Measurements from ENCODE around the gene WNT2B. TPM values are rescaled to one million over a fixed set of nuclear protein-coding genes. Genes with fewer than 3 reads are reported as not detected.

The WNT2B gene
- total RNA-seq, 1 donor from 2014 or later = 6.0 TPM

DNA sequence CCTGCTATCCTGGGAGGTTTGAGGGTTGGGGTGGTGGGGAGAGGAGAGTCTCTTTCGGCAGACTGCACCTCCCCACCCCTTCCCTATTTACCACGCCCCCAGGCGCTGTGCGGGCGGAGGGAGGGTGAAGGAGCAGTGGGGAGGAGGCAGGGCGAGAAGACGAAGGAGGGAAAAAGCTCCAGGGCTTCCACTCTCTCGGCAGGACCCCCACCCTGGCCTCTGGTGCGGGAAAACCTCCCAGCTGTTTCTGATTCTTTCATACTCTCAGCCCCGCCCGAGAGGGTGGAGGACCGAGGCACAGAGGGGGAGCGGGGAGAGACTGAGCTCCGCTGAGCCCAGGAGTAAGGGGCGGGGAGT is 866 bp upstream of the WNT2B start:
- Mint-ChIP-seq H3K4me1 (ENCODE audit: low read depth) (peaks cover 13% of the 10 kb centered on the region), H3K27me3 (ENCODE audit: low read depth) (peaks cover 11% of the 10 kb centered on the region), H3K27ac (ENCODE audit: unreplicated experiment) (no peak overlapping the region), H3K36me3 (ENCODE audit: low read depth) (no peaks in the 10 kb centered on the region), H3K9me3 (ENCODE audit: low read depth) (no peaks in the 10 kb centered on the region), H3K4me3 (ENCODE audit: unreplicated experiment) (peak overlapping the region; percentile 70)
- no peak for DNase-seq (ENCODE audit: low spot score)
- TF ChIP-seq, protein P1, sequence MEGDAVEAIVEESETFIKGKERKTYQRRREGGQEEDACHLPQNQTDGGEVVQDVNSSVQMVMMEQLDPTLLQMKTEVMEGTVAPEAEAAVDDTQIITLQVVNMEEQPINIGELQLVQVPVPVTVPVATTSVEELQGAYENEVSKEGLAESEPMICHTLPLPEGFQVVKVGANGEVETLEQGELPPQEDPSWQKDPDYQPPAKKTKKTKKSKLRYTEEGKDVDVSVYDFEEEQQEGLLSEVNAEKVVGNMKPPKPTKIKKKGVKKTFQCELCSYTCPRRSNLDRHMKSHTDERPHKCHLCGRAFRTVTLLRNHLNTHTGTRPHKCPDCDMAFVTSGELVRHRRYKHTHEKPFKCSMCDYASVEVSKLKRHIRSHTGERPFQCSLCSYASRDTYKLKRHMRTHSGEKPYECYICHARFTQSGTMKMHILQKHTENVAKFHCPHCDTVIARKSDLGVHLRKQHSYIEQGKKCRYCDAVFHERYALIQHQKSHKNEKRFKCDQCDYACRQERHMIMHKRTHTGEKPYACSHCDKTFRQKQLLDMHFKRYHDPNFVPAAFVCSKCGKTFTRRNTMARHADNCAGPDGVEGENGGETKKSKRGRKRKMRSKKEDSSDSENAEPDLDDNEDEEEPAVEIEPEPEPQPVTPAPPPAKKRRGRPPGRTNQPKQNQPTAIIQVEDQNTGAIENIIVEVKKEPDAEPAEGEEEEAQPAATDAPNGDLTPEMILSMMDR (IDR thresholded peaks at IDR 0.05) = no peak

DNA sequence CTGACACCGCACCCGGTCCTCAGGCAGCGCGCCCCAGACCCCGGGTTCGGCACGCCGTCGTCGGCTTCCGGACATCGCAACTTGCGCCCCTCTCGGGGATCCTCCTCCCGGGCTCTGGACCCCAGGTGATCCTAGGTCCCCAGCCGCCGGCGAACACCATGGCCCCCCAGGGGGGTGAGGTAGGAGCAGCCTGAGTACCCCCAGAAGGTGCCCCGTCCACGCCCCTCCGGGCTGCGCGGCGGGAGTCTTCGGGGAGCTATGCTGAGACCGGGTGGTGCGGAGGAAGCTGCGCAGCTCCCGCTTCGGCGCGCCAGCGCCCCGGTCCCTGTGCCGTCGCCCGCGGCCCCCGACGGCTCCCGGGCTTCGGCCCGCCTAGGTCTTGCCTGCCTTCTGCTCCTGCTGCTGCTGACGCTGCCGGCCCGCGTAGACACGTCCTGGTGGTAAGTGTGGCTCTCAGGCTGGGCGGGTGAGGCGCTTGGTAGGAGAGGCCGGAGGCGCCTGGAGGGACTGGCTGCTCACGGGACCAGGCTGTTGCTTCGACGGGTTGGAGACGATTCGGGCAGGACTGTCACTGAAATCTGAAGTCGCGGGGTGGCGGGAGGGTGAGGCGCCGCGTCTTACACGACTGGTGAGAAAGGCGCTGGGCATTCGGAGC is 367 bp downstream of the WNT2B start:
- H3K4me1 Mint-ChIP-seq (ENCODE audit: low read depth) = peaks cover 12% of the 10 kb centered on the region
- TF ChIP-seq, protein P1 (IDR thresholded peaks at IDR 0.05) = no peak
- H3K27ac Mint-ChIP-seq (ENCODE audit: unreplicated experiment) = no peak overlapping the region
- DNase-seq (ENCODE audit: low spot score) = no peak
- H3K27me3 Mint-ChIP-seq (ENCODE audit: low read depth) = peaks cover 6% of the 10 kb centered on the region
- no peaks in the 10 kb centered on the region for H3K36me3 Mint-ChIP-seq (ENCODE audit: low read depth)
- H3K9me3 Mint-ChIP-seq (ENCODE audit: low read depth) = no peaks in the 10 kb centered on the region
- peak overlapping the region; percentile 55 for H3K4me3 Mint-ChIP-seq (ENCODE audit: unreplicated experiment)

DNA sequence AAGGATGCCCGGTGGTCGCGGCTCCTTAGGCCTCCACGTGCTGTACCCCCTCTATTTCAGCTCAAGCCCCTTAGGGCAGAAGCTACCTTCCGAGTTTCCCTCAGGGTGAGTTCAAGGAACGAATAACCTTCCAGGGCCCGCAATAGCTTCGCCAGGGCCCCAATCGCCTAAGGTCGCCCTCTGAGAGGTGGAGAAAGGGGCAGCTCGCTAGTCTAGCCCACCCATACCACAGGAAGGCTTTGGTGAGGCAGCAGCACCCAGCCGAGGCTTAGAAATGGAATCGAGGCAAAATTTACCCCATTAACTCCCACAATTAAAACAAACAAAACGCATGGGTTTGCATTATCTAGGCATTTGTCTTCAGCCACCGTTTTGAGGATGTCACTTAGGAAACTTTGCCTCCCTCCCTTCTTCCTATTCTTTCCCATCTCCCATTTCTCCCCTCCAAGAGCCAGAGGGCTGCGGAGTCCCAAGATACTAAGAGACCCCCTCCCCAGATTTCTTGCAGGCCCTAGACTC is 954 bp downstream of the WNT2B start:
- H3K9me3 Mint-ChIP-seq (ENCODE audit: low read depth) = no peaks in the 10 kb centered on the region
- no peak for DNase-seq (ENCODE audit: low spot score)
- H3K4me3 Mint-ChIP-seq (ENCODE audit: unreplicated experiment) = peak overlapping the region; percentile 55
- no peak overlapping the region for H3K27ac Mint-ChIP-seq (ENCODE audit: unreplicated experiment)
- peaks cover 5% of the 10 kb centered on the region for H3K27me3 Mint-ChIP-seq (ENCODE audit: low read depth)
- no peaks in the 10 kb centered on the region for H3K36me3 Mint-ChIP-seq (ENCODE audit: low read depth)
- TF ChIP-seq, protein P1 (IDR thresholded peaks at IDR 0.05) = no peak
- H3K4me1 Mint-ChIP-seq (ENCODE audit: low read depth) = peaks cover 12% of the 10 kb centered on the region

DNA sequence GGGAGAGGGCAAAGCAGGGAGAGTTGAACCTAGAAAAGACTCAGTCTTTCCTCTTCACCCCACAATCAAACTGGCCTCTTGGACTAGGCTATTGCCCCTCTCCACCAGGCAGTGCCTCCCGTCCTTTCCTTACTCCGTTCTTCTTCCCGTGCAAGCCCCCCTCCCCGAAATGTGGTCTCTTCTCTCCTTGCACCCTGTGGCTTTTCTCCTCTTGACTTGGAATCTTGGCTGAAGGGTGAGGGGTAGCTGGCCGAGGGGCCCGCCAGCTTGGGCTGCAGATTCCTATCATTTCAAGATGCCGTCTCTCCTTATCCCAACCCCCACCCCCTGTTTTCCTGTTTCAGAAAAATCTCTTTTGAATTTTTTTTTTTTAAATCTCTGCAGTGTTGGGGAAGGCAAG is 1.6 kb downstream of the WNT2B start:
- no peak for DNase-seq (ENCODE audit: low spot score)
- Mint-ChIP-seq H3K27ac (ENCODE audit: unreplicated experiment) (no peak overlapping the region), H3K27me3 (ENCODE audit: low read depth) (peaks cover 5% of the 10 kb centered on the region), H3K4me3 (ENCODE audit: unreplicated experiment) (no peak overlapping the region), H3K9me3 (ENCODE audit: low read depth) (no peaks in the 10 kb centered on the region), H3K4me1 (ENCODE audit: low read depth) (peaks cover 14% of the 10 kb centered on the region), H3K36me3 (ENCODE audit: low read depth) (no peaks in the 10 kb centered on the region)
- TF ChIP-seq, protein P1 (IDR thresholded peaks at IDR 0.05) = no peak

DNA sequence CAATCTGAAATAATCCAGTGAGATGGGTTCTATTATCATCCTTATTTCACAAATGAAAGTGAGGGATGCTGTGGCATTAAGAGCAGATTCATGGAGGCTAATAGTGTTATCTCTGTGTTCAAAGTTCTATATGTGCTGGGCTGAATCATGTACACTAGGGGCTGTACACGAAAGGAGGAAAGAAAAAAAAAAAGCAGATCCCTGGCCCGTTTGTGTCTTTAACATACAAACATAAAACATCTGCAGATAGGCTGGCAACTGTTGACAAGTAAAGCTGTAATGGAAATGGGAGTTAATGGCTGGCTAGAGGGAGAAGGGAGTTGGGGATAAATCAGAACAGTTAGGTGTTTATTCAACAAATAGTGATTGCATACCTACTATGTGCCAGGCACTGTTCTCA is 3.1 kb downstream of the WNT2B start:
- H3K27ac Mint-ChIP-seq (ENCODE audit: unreplicated experiment) = no peak overlapping the region
- TF ChIP-seq, protein P1 (IDR thresholded peaks at IDR 0.05) = no peak
- peaks cover 20% of the 10 kb centered on the region for H3K4me1 Mint-ChIP-seq (ENCODE audit: low read depth)
- no peak overlapping the region for H3K4me3 Mint-ChIP-seq (ENCODE audit: unreplicated experiment)
- no peaks in the 10 kb centered on the region for H3K9me3 Mint-ChIP-seq (ENCODE audit: low read depth)
- H3K27me3 Mint-ChIP-seq (ENCODE audit: low read depth) = peaks cover 5% of the 10 kb centered on the region
- H3K36me3 Mint-ChIP-seq (ENCODE audit: low read depth) = peaks cover 4% of the 10 kb centered on the region
- DNase-seq (ENCODE audit: low spot score) = no peak

All from chondrocyte (in vitro differentiated cells).